MCF 10A (cell line): ENCODE measurements around the gene OCEL1. TPM values are rescaled to one million over a fixed set of nuclear protein-coding genes. Genes with fewer than 3 reads are reported as not detected.

Source experiments
- BruUV-seq: library from RNA; stranded (reverse); fragments of 400-500 nt; replicated peaks from 2 replicates; lab custom pipeline; 2021; lab: Mats Ljungman, UMichigan
- CTCF ChIA-PET: fragments of 300-600 bp; sonication (Branson Sonifier 250); formaldehyde crosslinking; extraction: SDS; loops from one replicate; lab custom pipeline; 2021; ENCODE audit warnings: antibody characterized with exemption, inconsistent platforms; lab: Yijun Ruan, JAX
- POLR2A ChIA-PET: fragments of 300-600, 350-650 bp; sonication (Branson Sonifier 250); formaldehyde crosslinking; extraction: SDS; loops from one replicate; lab custom pipeline; 2020; ENCODE audit warnings: antibody characterized with exemption, inconsistent platforms; lab: Yijun Ruan, JAX
- DNase-seq: peaks from one replicate; pipeline ENCODE4 v3.0.0-alpha.2; 2018; ENCODE audit not compliant: unreplicated experiment
- H3K27ac Mint-ChIP-seq: one replicate; pipeline ENCODE4 v1.8.0; 2022; ENCODE audit warnings: mild to moderate bottlenecking, low read depth, mixed read lengths; ENCODE audit not compliant: unreplicated experiment
- H3K27me3 Mint-ChIP-seq: one replicate; pipeline ENCODE4 v1.8.0; 2022; ENCODE audit warnings: mixed read lengths; ENCODE audit not compliant: insufficient read depth, unreplicated experiment
- H3K36me3 Mint-ChIP-seq: one replicate; pipeline ENCODE4 v1.8.0; 2022; ENCODE audit warnings: mild to moderate bottlenecking, moderate library complexity, mixed read lengths; ENCODE audit not compliant: insufficient read depth, unreplicated experiment
- H3K4me1 Mint-ChIP-seq: one replicate; pipeline ENCODE4 v1.8.0; 2022; ENCODE audit warnings: mixed read lengths; ENCODE audit not compliant: insufficient read depth, unreplicated experiment
- H3K4me3 Mint-ChIP-seq: one replicate; pipeline ENCODE4 v1.8.0; 2022; ENCODE audit warnings: mild to moderate bottlenecking, moderate library complexity, mixed read lengths; ENCODE audit not compliant: unreplicated experiment
- H3K9me3 Mint-ChIP-seq: one replicate; pipeline ENCODE4 v1.8.0; 2022; ENCODE audit warnings: mixed read lengths; ENCODE audit not compliant: unreplicated experiment
- intact Hi-C: fragments of 100-400 bp; cut with micrococcal nuclease; formaldehyde crosslinking; loops from 2 replicates; pipeline ENCODE4 v1.14.1; 2022
- total RNA-seq: library from RNA; stranded (reverse); gene quantifications from 2 replicates; pipeline ENCODE4 v1.2.3, GENCODE V29; 2022
- TF ChIP-seq, protein P1 (sequence below): fragments of 200-600 bp; IDR thresholded peaks from one replicate; pipeline ENCODE4 v1.8.0; 2022; ENCODE audit warnings: antibody characterized with exemption, mild to moderate bottlenecking; ENCODE audit not compliant: unreplicated experiment

Gene OCEL1
- total RNA-seq, 1 experiment from 2014 or later: 14.3 TPM

DNA sequence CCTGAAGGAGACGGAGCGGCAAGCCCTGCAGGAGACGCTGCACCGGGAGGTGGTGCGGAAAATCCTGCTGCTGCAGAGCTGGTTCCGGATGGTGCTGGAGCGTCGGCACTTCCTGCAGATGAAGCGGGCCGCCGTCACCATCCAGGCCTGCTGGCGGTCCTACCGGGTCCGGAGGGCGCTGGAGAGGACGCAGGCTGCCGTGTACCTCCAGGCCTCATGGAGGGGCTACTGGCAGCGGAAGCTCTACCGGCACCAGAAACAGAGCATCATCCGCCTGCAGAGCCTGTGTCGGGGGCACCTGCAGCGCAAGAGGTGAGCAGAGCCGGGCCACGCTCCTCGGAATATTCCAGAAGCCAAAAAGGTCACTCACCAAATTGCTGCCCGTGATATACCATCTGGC is 33.3 kb upstream of the OCEL1 start:
- ChIA-PET CTCF (interaction anchor here (0.6 kb wide), 1 partner anchor 32 kb away, joined by 4 read pairs; no protein-coding TSS in a partner anchor), POLR2A (interaction anchor here (0.9 kb wide), 1 partner anchor 22 kb away, joined by 3 read pairs; the partner anchor contains the start of gene USE1)
- peaks cover 8% of the 10 kb centered on the region for H3K9me3 Mint-ChIP-seq
- no peak overlapping the region for H3K27ac Mint-ChIP-seq
- peaks cover 49% of the 10 kb centered on the region for H3K36me3 Mint-ChIP-seq
- H3K4me1 Mint-ChIP-seq: no peaks in the 10 kb centered on the region
- intact Hi-C loops: no loop called here
- DNase-seq: no peak
- H3K27me3 Mint-ChIP-seq: no peaks in the 10 kb centered on the region
- BruUV-seq: no TSS peak
- TF ChIP-seq, protein P1, sequence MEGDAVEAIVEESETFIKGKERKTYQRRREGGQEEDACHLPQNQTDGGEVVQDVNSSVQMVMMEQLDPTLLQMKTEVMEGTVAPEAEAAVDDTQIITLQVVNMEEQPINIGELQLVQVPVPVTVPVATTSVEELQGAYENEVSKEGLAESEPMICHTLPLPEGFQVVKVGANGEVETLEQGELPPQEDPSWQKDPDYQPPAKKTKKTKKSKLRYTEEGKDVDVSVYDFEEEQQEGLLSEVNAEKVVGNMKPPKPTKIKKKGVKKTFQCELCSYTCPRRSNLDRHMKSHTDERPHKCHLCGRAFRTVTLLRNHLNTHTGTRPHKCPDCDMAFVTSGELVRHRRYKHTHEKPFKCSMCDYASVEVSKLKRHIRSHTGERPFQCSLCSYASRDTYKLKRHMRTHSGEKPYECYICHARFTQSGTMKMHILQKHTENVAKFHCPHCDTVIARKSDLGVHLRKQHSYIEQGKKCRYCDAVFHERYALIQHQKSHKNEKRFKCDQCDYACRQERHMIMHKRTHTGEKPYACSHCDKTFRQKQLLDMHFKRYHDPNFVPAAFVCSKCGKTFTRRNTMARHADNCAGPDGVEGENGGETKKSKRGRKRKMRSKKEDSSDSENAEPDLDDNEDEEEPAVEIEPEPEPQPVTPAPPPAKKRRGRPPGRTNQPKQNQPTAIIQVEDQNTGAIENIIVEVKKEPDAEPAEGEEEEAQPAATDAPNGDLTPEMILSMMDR: no peak
- H3K4me3 Mint-ChIP-seq: no peak overlapping the region

DNA sequence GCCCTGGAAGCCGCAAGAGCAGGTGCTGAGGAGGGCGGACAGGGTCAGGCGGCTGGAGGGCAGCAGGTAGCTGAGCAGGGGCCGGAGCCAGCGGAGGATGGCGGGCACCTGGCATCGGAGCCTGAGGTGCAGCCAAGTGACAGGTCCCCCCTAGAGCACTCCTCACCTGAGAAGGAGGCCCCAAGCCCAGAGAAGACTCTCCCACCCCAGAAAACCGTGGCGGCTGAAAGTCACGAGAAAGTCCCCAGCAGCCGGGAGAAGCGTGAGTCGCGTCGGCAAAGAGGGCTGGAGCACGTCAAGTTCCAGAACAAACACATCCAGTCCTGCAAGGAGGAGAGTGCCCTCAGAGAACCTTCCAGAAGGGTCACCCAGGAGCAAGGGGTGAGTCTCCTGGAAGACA is 31.4 kb upstream of the OCEL1 start:
- TF ChIP-seq, protein P1: no peak
- Mint-ChIP-seq H3K27me3 (no peaks in the 10 kb centered on the region), H3K27ac (no peak overlapping the region), H3K36me3 (peaks cover 42% of the 10 kb centered on the region), H3K4me3 (no peak overlapping the region), H3K9me3 (peaks cover 8% of the 10 kb centered on the region), H3K4me1 (no peaks in the 10 kb centered on the region)
- no peak for DNase-seq
- ChIA-PET POLR2A (no interaction called here), CTCF (no interaction called here)
- intact Hi-C loops: no loop called here
- no TSS peak for BruUV-seq

DNA sequence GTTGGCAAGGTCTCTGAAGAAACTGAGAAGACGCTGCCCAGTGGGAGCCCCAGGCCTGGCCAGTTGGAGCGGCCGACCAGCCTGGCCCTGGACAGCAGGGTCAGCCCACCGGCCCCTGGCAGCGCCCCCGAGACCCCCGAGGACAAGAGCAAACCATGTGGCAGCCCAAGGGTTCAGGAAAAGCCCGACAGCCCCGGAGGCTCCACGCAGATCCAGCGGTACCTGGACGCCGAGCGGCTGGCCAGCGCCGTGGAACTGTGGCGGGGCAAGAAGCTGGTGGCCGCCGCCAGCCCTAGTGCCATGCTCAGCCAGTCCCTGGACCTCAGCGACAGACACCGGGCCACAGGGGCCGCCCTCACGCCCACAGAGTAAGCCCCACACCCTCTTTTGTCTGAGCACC is 30.9 kb upstream of the OCEL1 start:
- TF ChIP-seq, protein P1: no peak
- ChIA-PET CTCF (interaction anchor here (0.6 kb wide), 1 partner anchor 93 kb away, joined by 3 read pairs; no protein-coding TSS in a partner anchor), POLR2A (no interaction called here)
- BruUV-seq: no TSS peak
- Mint-ChIP-seq H3K4me1 (no peaks in the 10 kb centered on the region), H3K27me3 (no peaks in the 10 kb centered on the region), H3K36me3 (peaks cover 37% of the 10 kb centered on the region), H3K27ac (no peak overlapping the region), H3K9me3 (peaks cover 8% of the 10 kb centered on the region), H3K4me3 (no peak overlapping the region)
- no peak for DNase-seq
- intact Hi-C loops: no loop called here

DNA sequence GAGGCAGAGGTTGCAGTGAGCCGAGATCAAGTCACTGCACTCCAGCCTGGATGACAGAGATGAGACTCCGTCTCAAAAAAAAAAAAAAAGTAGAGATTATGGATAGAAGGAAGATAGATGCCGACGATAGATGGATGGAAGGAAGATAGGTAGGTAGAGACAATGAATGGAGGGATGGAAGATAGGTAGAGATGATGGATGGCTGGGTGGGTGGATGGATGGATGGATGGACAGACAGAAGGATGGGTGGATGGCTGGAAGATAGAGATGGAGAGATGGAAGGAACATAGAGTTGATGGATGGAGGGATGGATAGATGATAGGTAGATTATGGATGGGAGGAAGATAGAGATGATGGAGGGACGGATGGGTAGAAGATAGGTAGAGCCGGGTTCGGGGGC is 29.4 kb upstream of the OCEL1 start:
- TF ChIP-seq, protein P1: no peak
- no peak for DNase-seq
- peaks cover 8% of the 10 kb centered on the region for H3K9me3 Mint-ChIP-seq
- no peaks in the 10 kb centered on the region for H3K27me3 Mint-ChIP-seq
- no TSS peak for BruUV-seq
- ChIA-PET POLR2A (no interaction called here), CTCF (interaction anchor here (0.7 kb wide), 1 partner anchor 32 kb away, joined by 4 read pairs; no protein-coding TSS in a partner anchor)
- peaks cover 37% of the 10 kb centered on the region for H3K36me3 Mint-ChIP-seq
- no peaks in the 10 kb centered on the region for H3K4me1 Mint-ChIP-seq
- H3K4me3 Mint-ChIP-seq: no peak overlapping the region
- intact Hi-C loops: no loop called here
- H3K27ac Mint-ChIP-seq: no peak overlapping the region
